SU-DHL-6 (cell line): ENCODE data around the gene GALNT14.

Source experiments
- EZH2phosphoT487 ChIP-seq: fragments of 200-600 bp; sonication (generic), shearing (Covaris generic); conservative IDR thresholded peaks from 2 replicates; pipeline ENCODE4 v1.6.1; 2018; ENCODE audit warnings: mild to moderate bottlenecking, antibody characterized with exemption, low read length, moderate library complexity, mixed read lengths
- TF ChIP-seq, protein P1 (sequence below): fragments of 200-600 bp; sonication (generic); IDR thresholded peaks from one replicate; pipeline ENCODE4 v1.5.1; 2017; ENCODE audit warnings: antibody characterized with exemption, mild to moderate bottlenecking, low read length, moderate library complexity; ENCODE audit not compliant: insufficient read depth, poor library complexity, severe bottlenecking

DNA sequence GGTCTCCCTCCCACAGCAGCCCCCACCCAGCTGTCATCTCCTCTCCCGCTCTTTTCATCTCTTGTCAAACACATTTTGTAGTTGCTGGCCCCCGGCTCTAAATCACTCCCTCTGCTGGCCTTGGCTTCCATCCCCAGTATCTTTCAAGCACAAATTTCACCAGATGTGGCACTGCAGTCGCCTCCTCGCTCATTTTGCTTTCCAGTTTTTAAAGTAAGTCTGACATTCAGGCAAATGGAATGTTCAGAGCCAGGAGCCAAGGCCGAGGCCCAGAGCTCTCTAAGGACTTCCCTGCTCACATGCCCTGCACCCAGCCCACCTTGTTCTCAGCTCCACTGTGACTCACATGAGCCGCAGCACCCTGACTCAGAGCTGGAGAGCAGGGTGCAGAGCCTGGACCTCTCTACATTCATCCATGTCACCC is 158.4 kb downstream of the GALNT14 start:
- TF ChIP-seq, protein P1, sequence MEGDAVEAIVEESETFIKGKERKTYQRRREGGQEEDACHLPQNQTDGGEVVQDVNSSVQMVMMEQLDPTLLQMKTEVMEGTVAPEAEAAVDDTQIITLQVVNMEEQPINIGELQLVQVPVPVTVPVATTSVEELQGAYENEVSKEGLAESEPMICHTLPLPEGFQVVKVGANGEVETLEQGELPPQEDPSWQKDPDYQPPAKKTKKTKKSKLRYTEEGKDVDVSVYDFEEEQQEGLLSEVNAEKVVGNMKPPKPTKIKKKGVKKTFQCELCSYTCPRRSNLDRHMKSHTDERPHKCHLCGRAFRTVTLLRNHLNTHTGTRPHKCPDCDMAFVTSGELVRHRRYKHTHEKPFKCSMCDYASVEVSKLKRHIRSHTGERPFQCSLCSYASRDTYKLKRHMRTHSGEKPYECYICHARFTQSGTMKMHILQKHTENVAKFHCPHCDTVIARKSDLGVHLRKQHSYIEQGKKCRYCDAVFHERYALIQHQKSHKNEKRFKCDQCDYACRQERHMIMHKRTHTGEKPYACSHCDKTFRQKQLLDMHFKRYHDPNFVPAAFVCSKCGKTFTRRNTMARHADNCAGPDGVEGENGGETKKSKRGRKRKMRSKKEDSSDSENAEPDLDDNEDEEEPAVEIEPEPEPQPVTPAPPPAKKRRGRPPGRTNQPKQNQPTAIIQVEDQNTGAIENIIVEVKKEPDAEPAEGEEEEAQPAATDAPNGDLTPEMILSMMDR = no peak
- TF ChIP-seq EZH2phosphoT487 = no peak
